Measurements from ENCODE around the gene CACNA2D1.

CACNA2D1 gene

DNA sequence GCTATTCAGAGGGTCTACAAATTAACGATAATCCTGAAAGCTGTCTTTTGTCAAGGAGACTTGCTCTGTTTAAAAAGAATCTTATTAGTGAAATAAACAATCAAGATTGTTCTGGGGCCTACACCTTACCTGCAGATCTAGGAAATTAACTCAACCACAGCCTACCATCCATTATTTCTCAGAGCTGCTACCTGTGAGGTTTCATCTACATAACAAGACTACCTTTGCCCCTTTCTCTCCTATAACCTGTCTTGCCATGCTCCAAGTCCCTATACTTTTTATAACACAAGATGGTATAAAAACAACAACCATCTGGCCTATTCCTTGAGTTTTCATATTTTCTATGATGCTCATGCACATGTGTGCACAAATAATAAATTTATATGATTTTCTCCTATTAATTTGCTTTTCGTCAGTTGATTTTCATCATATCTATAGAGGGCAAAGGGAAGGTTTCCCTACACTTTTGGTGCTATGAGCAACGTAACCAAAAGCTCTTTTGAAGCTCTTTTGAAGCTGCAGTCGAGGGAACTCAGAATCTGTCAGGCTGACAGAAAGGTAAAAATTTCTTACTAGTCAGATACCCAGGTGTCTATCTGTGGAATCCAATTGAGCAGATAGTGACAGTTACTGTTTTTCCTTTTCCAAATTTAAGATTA, 138.1 kb downstream of the CACNA2D1 start:
- no peak overlapping the region for H4K5ac ChIP-seq (ENCODE audit: low read length)
- H3K79me2 ChIP-seq (ENCODE audit: control insufficient read depth, insufficient read depth, low read length) = no peaks in the 10 kb centered on the region
- H2AK5ac ChIP-seq (ENCODE audit: low read length) = no peak overlapping the region
- H3K36me3 ChIP-seq (ENCODE audit: control insufficient read depth, insufficient read depth, low read length) = no peaks in the 10 kb centered on the region
- no peaks in the 10 kb centered on the region for H3K27me3 ChIP-seq (ENCODE audit: insufficient read depth, low read length, poor library complexity)
- no peak overlapping the region for H3K18ac ChIP-seq (ENCODE audit: low read length)
- H3K56ac ChIP-seq (ENCODE audit: low read length) = no peak overlapping the region
- H3K79me1 ChIP-seq (ENCODE audit: low read length) = no peaks in the 10 kb centered on the region
- no peak for DNase-seq
- no peak overlapping the region for H3K9ac ChIP-seq (ENCODE audit: low read length)
- no peak overlapping the region for H3K23ac ChIP-seq (ENCODE audit: low read length)
- no peak overlapping the region for H4K8ac ChIP-seq (ENCODE audit: low read depth, low read length)
- no peak overlapping the region for H2BK120ac ChIP-seq (ENCODE audit: low read depth, low read length)
- no peak overlapping the region for H3K4me3 ChIP-seq (ENCODE audit: low read length)
- H2BK15ac ChIP-seq (replicated peaks; ENCODE audit: low read depth) = no peak overlapping the region
- H3K27ac ChIP-seq (ENCODE audit: low read depth, low read length) = no peak overlapping the region
- H2BK5ac ChIP-seq (ENCODE audit: low read length) = no peak overlapping the region
- H3K4me1 ChIP-seq (ENCODE audit: control insufficient read depth, low read depth, low read length) = no peaks in the 10 kb centered on the region
- H3K4me2 ChIP-seq (ENCODE audit: low read length) = no peak overlapping the region
- H3K4ac ChIP-seq (ENCODE audit: low read depth, low read length) = no peak overlapping the region
- no CpG with 5 or more reads among the region's 4 CpGs for WGBS (ENCODE audit: extremely low coverage, insufficient coverage, low lambda C conversion rate)

DNA sequence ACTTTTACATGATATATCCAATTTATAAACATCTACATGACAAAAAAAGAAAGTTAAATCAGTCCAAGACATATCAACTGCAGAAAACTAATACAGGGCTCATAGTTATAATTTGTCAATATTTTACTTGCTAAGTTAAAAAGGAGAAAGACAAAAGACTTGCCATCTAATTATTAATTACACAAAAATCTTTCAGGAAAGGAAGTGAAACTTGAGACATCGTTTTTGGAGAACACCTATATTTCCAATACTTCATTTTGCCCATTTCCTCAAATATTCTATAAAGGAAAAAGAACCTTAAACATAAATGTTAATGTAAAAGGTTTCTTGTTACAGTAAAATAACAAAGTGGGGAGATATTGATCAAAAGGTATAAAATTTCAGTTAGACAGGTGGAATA, 148.7 kb downstream of the CACNA2D1 start:
- Histone ChIP-seq H3K4me2 (ENCODE audit: low read length) (no peak overlapping the region), H3K79me2 (ENCODE audit: control insufficient read depth, insufficient read depth, low read length) (no peaks in the 10 kb centered on the region), H4K5ac (ENCODE audit: low read length) (no peak overlapping the region), H2BK5ac (ENCODE audit: low read length) (no peak overlapping the region), H3K56ac (ENCODE audit: low read length) (no peak overlapping the region), H2AK5ac (ENCODE audit: low read length) (no peak overlapping the region), H3K4me3 (ENCODE audit: low read length) (no peak overlapping the region), H2BK120ac (ENCODE audit: low read depth, low read length) (no peak overlapping the region), H3K27me3 (ENCODE audit: insufficient read depth, low read length, poor library complexity) (no peaks in the 10 kb centered on the region), H3K4ac (ENCODE audit: low read depth, low read length) (no peak overlapping the region), H3K27ac (ENCODE audit: low read depth, low read length) (no peak overlapping the region), H3K4me1 (ENCODE audit: control insufficient read depth, low read depth, low read length) (no peaks in the 10 kb centered on the region), H4K8ac (ENCODE audit: low read depth, low read length) (no peak overlapping the region), H3K23ac (ENCODE audit: low read length) (no peak overlapping the region), H3K18ac (ENCODE audit: low read length) (no peak overlapping the region), H3K79me1 (ENCODE audit: low read length) (no peaks in the 10 kb centered on the region), H3K36me3 (ENCODE audit: control insufficient read depth, insufficient read depth, low read length) (no peaks in the 10 kb centered on the region), H3K9ac (ENCODE audit: low read length) (no peak overlapping the region), H2BK15ac (replicated peaks; ENCODE audit: low read depth) (no peak overlapping the region)
- no peak for DNase-seq
- no CpG with 5 or more reads among the region's 1 CpG for WGBS (ENCODE audit: extremely low coverage, insufficient coverage, low lambda C conversion rate)

DNA sequence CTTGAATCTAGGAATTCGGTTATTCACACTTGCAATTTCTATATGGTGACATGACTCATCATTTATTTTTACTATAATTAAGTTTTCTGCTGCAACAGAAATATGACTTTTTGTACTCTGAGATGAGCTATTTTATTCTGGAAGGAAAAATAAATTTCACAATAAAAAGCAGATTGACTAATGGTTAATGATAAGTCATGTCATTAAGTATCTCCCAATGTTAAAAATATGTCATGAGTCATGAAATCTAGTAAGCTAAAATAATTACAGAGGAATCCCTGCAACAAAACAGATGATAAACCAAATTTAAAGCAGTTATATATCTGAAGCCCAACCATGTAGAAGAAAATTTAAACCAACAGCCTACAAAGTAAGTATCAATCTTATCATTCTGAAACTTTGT, 149.2 kb downstream of the CACNA2D1 start:
- H3K9ac ChIP-seq (ENCODE audit: low read length) = no peak overlapping the region
- WGBS (ENCODE audit: extremely low coverage, insufficient coverage, low lambda C conversion rate) = no CpG with 5 or more reads among the region's 1 CpG
- no peaks in the 10 kb centered on the region for H3K36me3 ChIP-seq (ENCODE audit: control insufficient read depth, insufficient read depth, low read length)
- no peak overlapping the region for H4K5ac ChIP-seq (ENCODE audit: low read length)
- no peak overlapping the region for H3K18ac ChIP-seq (ENCODE audit: low read length)
- no peaks in the 10 kb centered on the region for H3K4me1 ChIP-seq (ENCODE audit: control insufficient read depth, low read depth, low read length)
- H3K4ac ChIP-seq (ENCODE audit: low read depth, low read length) = no peak overlapping the region
- no peak overlapping the region for H2AK5ac ChIP-seq (ENCODE audit: low read length)
- H3K56ac ChIP-seq (ENCODE audit: low read length) = no peak overlapping the region
- H2BK5ac ChIP-seq (ENCODE audit: low read length) = no peak overlapping the region
- no peak overlapping the region for H3K4me3 ChIP-seq (ENCODE audit: low read length)
- H2BK120ac ChIP-seq (ENCODE audit: low read depth, low read length) = no peak overlapping the region
- no peak overlapping the region for H3K4me2 ChIP-seq (ENCODE audit: low read length)
- no peaks in the 10 kb centered on the region for H3K79me1 ChIP-seq (ENCODE audit: low read length)
- no peak overlapping the region for H3K27ac ChIP-seq (ENCODE audit: low read depth, low read length)
- no peaks in the 10 kb centered on the region for H3K79me2 ChIP-seq (ENCODE audit: control insufficient read depth, insufficient read depth, low read length)
- H4K8ac ChIP-seq (ENCODE audit: low read depth, low read length) = no peak overlapping the region
- no peak overlapping the region for H2BK15ac ChIP-seq (replicated peaks; ENCODE audit: low read depth)
- H3K23ac ChIP-seq (ENCODE audit: low read length) = no peak overlapping the region
- H3K27me3 ChIP-seq (ENCODE audit: insufficient read depth, low read length, poor library complexity) = no peaks in the 10 kb centered on the region
- no peak for DNase-seq

DNA sequence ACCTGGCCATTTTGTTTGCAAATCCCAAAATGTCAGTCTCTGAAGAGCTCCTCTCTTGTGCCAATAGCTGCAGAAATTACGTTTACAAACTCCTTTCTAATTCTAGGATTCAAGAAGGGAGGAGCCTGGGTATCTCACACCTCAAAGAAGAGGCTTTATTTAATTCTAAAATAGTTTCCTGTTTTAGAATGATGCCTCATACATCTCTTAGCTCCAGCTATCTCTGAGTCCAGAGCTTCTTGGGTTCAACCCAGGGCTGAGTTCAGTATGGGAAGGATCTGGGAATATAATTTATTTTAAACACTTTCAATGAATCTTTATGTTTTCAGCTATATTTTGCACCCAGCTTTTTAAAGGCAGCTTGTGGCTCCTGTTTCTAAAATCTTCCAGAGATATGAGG, 150.1 kb downstream of the CACNA2D1 start:
- Histone ChIP-seq H4K5ac (ENCODE audit: low read length) (no peak overlapping the region), H3K79me2 (ENCODE audit: control insufficient read depth, insufficient read depth, low read length) (no peaks in the 10 kb centered on the region), H4K8ac (ENCODE audit: low read depth, low read length) (no peak overlapping the region), H3K79me1 (ENCODE audit: low read length) (no peaks in the 10 kb centered on the region), H3K27ac (ENCODE audit: low read depth, low read length) (no peak overlapping the region), H3K4me3 (ENCODE audit: low read length) (no peak overlapping the region), H3K4me1 (ENCODE audit: control insufficient read depth, low read depth, low read length) (no peaks in the 10 kb centered on the region), H3K4me2 (ENCODE audit: low read length) (no peak overlapping the region), H3K4ac (ENCODE audit: low read depth, low read length) (no peak overlapping the region), H3K27me3 (ENCODE audit: insufficient read depth, low read length, poor library complexity) (no peaks in the 10 kb centered on the region), H3K36me3 (ENCODE audit: control insufficient read depth, insufficient read depth, low read length) (no peaks in the 10 kb centered on the region), H2BK15ac (replicated peaks; ENCODE audit: low read depth) (no peak overlapping the region), H3K18ac (ENCODE audit: low read length) (no peak overlapping the region), H2BK5ac (ENCODE audit: low read length) (no peak overlapping the region), H2AK5ac (ENCODE audit: low read length) (no peak overlapping the region), H2BK120ac (ENCODE audit: low read depth, low read length) (no peak overlapping the region), H3K56ac (ENCODE audit: low read length) (no peak overlapping the region), H3K9ac (ENCODE audit: low read length) (no peak overlapping the region), H3K23ac (ENCODE audit: low read length) (no peak overlapping the region)
- WGBS (ENCODE audit: extremely low coverage, insufficient coverage, low lambda C conversion rate) = no CpG with 5 or more reads among the region's 1 CpG
- no peak for DNase-seq

DNA sequence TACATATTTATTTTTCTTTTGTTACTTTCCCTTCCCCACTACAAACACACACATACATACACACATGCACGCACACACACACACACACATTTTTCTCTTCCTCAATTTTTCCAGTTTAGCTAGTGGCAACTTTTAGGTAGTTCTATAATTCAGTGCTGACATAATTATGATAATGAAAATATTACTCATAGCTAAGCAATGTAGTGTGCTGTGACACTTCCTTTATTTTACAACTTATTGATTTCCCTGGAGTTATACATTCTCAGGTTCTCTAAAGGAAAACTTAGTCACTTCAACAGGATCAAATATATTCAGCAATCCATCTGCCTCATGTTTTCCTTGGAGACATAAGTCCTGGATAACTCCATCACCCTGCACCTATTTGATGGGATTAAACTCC, 151.6 kb downstream of the CACNA2D1 start:
- no peak overlapping the region for H4K8ac ChIP-seq (ENCODE audit: low read depth, low read length)
- H2BK120ac ChIP-seq (ENCODE audit: low read depth, low read length) = no peak overlapping the region
- H3K4me3 ChIP-seq (ENCODE audit: low read length) = no peak overlapping the region
- H3K4me2 ChIP-seq (ENCODE audit: low read length) = no peak overlapping the region
- H2BK5ac ChIP-seq (ENCODE audit: low read length) = no peak overlapping the region
- H3K36me3 ChIP-seq (ENCODE audit: control insufficient read depth, insufficient read depth, low read length) = no peaks in the 10 kb centered on the region
- no peak overlapping the region for H3K4ac ChIP-seq (ENCODE audit: low read depth, low read length)
- H3K79me2 ChIP-seq (ENCODE audit: control insufficient read depth, insufficient read depth, low read length) = no peaks in the 10 kb centered on the region
- no peak overlapping the region for H3K23ac ChIP-seq (ENCODE audit: low read length)
- no peak overlapping the region for H3K9ac ChIP-seq (ENCODE audit: low read length)
- no peak overlapping the region for H4K5ac ChIP-seq (ENCODE audit: low read length)
- H2AK5ac ChIP-seq (ENCODE audit: low read length) = no peak overlapping the region
- H3K27ac ChIP-seq (ENCODE audit: low read depth, low read length) = no peak overlapping the region
- H3K27me3 ChIP-seq (ENCODE audit: insufficient read depth, low read length, poor library complexity) = no peaks in the 10 kb centered on the region
- WGBS (ENCODE audit: extremely low coverage, insufficient coverage, low lambda C conversion rate) = 100% methylated on average over 1 of the region's 1 CpG
- H3K4me1 ChIP-seq (ENCODE audit: control insufficient read depth, low read depth, low read length) = no peaks in the 10 kb centered on the region
- no peaks in the 10 kb centered on the region for H3K79me1 ChIP-seq (ENCODE audit: low read length)
- no peak overlapping the region for H3K56ac ChIP-seq (ENCODE audit: low read length)
- H2BK15ac ChIP-seq (replicated peaks; ENCODE audit: low read depth) = no peak overlapping the region
- H3K18ac ChIP-seq (ENCODE audit: low read length) = no peak overlapping the region
- DNase-seq = no peak

DNA sequence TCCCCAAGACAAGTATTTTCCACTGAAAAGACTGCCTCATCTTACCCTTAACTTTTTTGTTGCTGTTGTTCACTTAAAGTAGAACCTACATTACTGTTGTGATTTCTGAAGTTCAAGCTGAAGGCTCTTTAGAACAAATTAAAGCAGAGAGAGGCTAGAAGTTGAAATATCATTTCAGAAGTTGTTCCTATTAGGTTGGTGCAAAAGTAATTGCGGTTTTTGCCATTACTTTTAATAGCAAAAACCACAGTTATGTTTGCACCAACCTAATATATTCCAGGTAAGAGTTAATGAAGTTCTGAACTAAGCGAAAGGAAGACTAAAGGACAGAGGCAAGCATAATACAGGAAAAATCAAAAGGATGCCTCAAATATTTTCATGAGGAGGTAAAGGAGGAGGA, 153.7 kb downstream of the CACNA2D1 start:
- Histone ChIP-seq H3K4me3 (ENCODE audit: low read length) (no peak overlapping the region), H3K27me3 (ENCODE audit: insufficient read depth, low read length, poor library complexity) (no peaks in the 10 kb centered on the region), H3K36me3 (ENCODE audit: control insufficient read depth, insufficient read depth, low read length) (no peaks in the 10 kb centered on the region), H3K27ac (ENCODE audit: low read depth, low read length) (no peak overlapping the region), H3K79me2 (ENCODE audit: control insufficient read depth, insufficient read depth, low read length) (no peaks in the 10 kb centered on the region), H3K4me1 (ENCODE audit: control insufficient read depth, low read depth, low read length) (peaks cover 3% of the 10 kb centered on the region), H3K23ac (ENCODE audit: low read length) (no peak overlapping the region), H4K8ac (ENCODE audit: low read depth, low read length) (no peak overlapping the region), H2BK5ac (ENCODE audit: low read length) (no peak overlapping the region), H3K18ac (ENCODE audit: low read length) (no peak overlapping the region), H2AK5ac (ENCODE audit: low read length) (no peak overlapping the region), H3K9ac (ENCODE audit: low read length) (no peak overlapping the region), H4K5ac (ENCODE audit: low read length) (no peak overlapping the region), H2BK15ac (replicated peaks; ENCODE audit: low read depth) (no peak overlapping the region), H3K4ac (ENCODE audit: low read depth, low read length) (no peak overlapping the region), H2BK120ac (ENCODE audit: low read depth, low read length) (no peak overlapping the region), H3K79me1 (ENCODE audit: low read length) (no peaks in the 10 kb centered on the region), H3K56ac (ENCODE audit: low read length) (no peak overlapping the region), H3K4me2 (ENCODE audit: low read length) (no peak overlapping the region)
- no peak for DNase-seq
- WGBS (ENCODE audit: extremely low coverage, insufficient coverage, low lambda C conversion rate) = no CpG with 5 or more reads among the region's 2 CpGs
